WERI-Rb-1 (cell line): ENCODE measurements around the gene GGTLC3.
A peak's percentile ranks its signal among the peaks of the same experiment; 100 is the strongest.
"Not testable (repeated sequence)": the region's sequence is repeated elsewhere in the genome, so short reads cannot be mapped to it uniquely, and the experiment has no call there.

Experiments
- DNase-seq: peaks from one replicate; pipeline ENCODE4 v3.0.0-alpha.2; 2020
- H3K27ac ChIP-seq: fragments of 250-450 bp; sonication (Bioruptor Pico); 2 replicates; pipeline ENCODE4 v1.5.1; 2020; ENCODE audit warnings: mild to moderate bottlenecking, moderate library complexity
- H3K27me3 ChIP-seq: fragments of 250-450 bp; sonication (Bioruptor Pico); 2 replicates; pipeline ENCODE4 v1.5.1; 2021; ENCODE audit warnings: mild to moderate bottlenecking, low read depth, moderate library complexity; ENCODE audit not compliant: insufficient read depth, severe bottlenecking
- H3K36me3 ChIP-seq: fragments of 250-450 bp; sonication (Bioruptor Pico); 2 replicates; pipeline ENCODE4 v1.5.1; 2020; ENCODE audit warnings: mild to moderate bottlenecking, moderate library complexity
- H3K4me3 ChIP-seq: 2 replicates; pipeline ENCODE4 v1.5.1; 2011; ENCODE audit warnings: low read depth, mild to moderate bottlenecking, control low read depth, low read length
- H3K9me3 ChIP-seq: fragments of 250-450 bp; sonication (Bioruptor Pico); 2 replicates; pipeline ENCODE4 v1.5.1; 2021; ENCODE audit warnings: mild to moderate bottlenecking, moderate library complexity; ENCODE audit not compliant: severe bottlenecking

Gene GGTLC3

DNA sequence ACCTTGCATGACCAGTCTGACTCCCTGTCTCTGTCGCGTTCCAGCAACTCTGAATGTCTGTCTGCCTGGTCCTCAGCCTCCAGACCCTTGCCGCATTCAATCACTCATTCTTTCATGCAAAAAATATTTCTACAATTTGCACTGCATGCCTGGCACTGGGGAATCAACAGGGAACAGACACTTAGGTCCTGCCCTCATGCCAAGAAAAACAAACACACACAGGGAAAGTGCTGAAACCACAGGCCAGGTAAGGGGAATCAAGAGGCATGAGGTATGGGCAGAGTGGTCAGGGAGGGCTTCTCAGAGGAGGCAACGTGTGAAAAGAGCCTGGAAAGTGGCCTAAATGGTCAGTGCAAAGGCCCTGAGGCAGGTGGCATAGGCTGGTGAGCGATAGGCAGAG, at the start of gene GGTLC3:
TSS of gene GGTLC3 (minus strand) at position 101 of the 400 bp plus-strand sequence. CDS start 264 bp downstream, outside the sequence.
- H3K4me3 ChIP-seq, DNase-seq, H3K27me3 ChIP-seq, H3K27ac ChIP-seq, H3K36me3 ChIP-seq, H3K9me3 ChIP-seq: not testable (repeated sequence)

DNA sequence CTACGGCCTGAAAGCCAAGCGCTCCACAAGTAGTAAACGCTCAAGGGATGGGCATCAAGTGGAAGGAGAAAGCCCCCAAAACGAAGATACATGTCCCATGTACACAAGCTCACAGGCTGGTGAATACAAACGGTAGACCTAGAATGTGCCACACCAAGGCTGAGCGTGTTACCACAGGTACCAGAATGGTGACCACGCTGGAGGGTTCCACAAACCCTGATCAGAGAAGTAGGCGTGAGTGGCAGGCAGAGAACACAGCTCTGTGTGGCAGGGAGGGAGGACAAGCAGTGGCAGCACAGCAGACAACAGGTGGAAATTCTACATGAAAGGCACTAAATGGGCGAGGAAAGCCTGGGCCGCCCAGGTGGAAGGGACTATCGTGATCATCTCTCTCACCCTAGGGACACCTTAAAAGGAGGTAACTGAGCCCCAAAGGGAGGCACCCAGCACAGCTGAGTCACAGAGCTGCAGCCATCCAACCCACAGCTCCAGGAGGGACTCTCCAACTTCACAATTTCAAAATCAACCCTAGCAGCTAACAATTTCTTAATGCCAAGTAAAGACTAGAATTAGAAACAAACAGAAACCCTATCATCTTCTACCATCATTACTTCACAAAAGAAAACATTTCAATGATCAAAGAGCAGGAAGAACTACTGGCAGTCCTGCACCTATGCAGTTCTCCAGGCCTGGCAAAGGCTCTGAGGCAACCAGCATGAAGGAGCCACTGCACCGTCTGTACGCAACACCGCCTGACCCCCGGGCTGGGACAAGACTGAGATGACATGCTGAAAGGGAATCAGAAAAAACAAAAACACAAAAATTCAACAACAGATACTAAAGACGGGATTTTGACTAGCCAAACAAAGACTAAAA, 42.4 kb upstream of the GGTLC3 start:
- H3K9me3 ChIP-seq, H3K4me3 ChIP-seq, H3K27me3 ChIP-seq, H3K36me3 ChIP-seq, DNase-seq, H3K27ac ChIP-seq: not testable (repeated sequence)

DNA sequence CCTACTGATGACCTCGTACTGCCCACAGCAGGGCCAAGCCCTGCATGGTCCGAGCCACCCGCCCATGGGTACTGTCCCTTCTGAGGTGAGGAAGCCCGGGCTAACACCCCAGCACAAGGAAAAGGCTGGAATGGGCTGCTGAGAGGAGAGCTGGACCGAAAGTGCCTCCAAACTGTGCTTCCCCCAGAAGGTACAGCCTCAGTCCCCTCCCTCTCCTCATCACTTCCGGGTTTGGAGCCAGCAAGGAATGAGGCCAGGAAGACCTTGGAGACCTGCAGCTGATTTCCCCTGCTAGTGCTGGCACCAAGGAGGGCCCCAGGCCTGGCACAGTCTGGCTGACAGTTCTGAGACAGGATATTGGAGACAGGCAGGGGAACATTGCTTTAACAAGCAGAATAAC, 41.0 kb upstream of the GGTLC3 start:
- not testable (repeated sequence) for H3K9me3 ChIP-seq, H3K27me3 ChIP-seq, DNase-seq, H3K4me3 ChIP-seq, H3K36me3 ChIP-seq, H3K27ac ChIP-seq

DNA sequence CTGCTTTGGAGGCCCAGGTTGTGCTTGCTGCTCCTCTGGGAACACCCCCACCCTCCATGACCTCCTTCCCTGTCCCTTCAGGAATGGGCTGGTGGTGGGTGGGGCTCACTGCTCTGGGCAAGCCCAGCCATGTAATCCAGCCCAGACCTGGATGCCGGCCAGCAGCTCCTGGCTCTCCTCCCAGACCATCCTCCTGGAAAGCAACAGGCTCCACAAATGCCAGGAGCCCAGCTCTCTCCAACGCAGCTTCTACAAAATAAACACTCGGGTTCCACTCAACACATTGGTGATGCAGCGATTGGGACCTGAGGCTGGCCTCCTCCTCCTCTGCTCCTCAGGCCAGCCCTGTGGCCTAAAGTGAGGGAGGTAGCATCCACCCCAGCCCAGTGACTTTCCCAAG, 40.6 kb upstream of the GGTLC3 start:
- H3K4me3 ChIP-seq, H3K36me3 ChIP-seq, H3K9me3 ChIP-seq, H3K27ac ChIP-seq, H3K27me3 ChIP-seq, DNase-seq: not testable (repeated sequence)

DNA sequence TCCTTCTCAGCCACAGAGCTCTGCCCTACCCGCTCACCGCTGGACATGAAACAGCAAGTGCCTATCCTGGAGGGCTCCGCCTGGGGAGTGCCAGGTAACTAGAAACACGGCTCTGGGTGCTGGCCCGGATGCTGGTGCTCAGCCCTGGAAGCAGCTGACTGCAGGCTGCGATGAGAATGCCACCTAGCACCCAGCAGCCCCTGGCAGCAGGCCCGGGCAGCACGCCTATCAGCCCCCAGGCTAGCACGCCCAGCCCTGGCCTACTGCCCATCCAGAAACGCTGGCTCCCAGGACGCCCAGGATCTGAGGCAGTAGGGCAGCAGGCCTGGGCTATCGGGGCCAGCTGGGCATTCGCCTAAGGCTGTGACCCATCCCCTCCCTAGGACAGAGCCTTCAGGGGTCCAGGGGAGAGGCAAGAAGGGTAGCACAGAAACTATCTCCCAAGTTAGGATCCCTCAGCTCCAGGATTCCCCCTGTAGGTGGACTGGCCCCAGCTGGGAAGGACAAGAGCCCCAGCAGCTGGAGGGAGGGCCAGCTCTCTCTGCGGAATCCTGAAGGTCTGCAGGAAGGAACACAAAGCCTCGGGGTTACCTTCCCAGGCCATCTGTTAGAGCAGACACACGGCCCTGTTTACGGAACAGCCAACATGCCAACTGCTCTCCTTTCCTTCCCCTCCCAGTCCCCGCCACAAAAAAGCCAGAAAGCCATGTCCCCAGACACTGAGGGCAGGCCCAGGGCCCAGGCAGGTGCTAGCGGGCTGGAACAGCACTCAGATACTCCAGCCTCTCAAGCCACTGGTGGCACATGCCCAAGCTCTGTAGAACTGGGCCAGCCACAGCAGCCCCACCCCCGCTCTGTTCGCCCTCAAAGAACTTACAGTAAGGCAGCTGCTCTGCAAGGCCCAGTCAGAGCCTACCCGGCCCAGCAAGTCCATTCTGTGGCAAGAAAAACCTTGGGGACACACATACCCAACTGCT, 36.6 kb upstream of the GGTLC3 start:
- not testable (repeated sequence) for DNase-seq, H3K9me3 ChIP-seq

DNA sequence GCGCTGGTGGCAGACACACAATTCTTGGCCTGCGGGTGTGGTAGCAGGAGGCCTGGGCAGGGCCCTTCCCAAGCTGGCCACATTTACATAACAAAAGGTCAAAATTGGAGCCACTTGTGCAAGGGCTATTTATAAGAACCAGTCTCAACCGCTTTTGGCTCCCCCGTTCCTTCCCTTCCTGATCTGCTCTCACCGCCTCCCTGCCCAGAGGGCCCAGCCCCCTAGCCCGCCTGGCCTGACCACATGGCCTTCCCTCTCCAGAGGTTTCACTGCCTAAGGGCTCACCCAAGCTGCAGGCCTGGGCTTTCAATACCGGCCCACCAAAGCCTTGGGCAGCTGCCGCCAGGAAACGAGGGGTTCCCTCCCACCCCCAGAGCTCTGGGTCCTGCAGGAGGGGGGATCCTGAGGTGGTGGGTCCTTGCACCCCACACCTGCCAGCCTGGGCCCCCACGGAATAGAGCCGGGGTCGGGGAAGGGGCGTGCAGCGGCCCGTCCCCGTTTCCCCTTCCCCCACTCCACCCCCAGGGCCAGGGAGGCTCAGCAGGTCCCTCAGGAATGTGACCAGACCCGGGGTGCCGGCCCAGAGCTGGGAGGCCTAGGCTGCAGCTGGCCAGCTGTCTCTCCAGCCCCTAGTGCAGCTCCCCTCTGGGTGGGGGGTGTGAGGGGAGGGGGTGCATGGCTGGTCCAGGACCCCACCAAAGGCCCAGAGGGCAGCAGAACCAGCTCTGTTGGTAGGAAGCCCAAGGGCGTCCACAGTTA, 35.1 kb upstream of the GGTLC3 start:
- DNase-seq, H3K36me3 ChIP-seq, H3K9me3 ChIP-seq, H3K27ac ChIP-seq, H3K27me3 ChIP-seq, H3K4me3 ChIP-seq: not testable (repeated sequence)

More for the DNA sequence above, 36.6 kb upstream of the GGTLC3 start:
- not testable (repeated sequence) for H3K36me3 ChIP-seq, H3K27ac ChIP-seq, H3K4me3 ChIP-seq, H3K27me3 ChIP-seq

DNA sequence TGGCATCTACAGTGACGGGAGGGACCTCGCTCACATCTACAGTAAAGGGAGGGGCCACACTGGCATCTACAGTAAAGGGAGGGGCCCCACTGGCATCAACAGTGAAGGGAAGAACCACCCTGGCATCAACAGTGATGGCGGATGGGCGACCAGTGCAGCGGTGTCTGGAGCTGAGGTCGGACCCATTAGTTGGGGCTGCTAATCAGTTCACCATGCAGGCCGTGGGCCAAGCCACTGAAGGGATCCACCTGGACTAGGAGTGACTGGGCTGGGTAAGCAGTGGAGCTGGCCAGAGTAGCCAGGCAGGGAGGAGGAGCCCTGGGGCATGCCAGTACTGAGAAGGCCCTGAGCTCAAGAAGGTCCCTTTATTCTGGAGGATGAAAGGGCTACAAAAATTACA, 33.1 kb upstream of the GGTLC3 start:
- not testable (repeated sequence) for H3K27ac ChIP-seq, DNase-seq

DNA sequence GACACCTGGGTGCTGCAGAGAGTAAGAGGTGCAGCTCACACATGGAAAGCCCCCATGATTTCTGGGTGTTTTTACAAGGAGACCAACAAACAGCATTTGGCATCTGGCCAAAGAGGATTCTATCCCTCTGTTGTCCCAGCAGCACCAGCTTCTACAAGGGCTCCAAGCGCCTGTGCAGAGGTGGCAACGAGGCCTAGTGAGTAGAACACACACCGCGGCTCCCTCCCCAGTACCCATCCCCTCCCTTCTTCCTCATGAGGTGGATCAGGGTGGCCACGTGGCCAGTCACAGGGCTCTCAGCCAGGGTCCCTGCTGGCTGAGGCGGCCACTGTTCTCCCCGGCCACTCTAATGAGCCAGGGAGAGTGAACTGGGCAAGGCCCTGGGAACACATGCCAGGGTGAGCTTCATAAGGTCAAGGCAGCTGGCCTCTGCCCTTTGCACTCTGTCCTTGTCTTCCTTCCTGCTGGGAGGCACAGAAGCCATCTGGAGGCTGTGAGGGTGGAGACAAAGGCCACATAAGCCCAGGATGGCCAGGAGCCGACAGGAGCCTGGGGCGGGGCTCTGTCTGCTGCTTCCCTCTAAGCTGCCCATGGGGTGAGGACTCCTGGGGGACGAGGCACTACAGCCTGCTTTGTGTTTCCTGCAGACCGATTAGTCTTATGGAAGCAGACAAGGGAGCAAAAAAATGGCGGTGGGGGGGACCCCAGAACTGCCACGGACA, 31.7 kb upstream of the GGTLC3 start:
- not testable (repeated sequence) for H3K9me3 ChIP-seq, H3K36me3 ChIP-seq, H3K4me3 ChIP-seq, H3K27ac ChIP-seq, H3K27me3 ChIP-seq
- peak; percentile 33 for DNase-seq

More for the DNA sequence above, 33.1 kb upstream of the GGTLC3 start:
- not testable (repeated sequence) for H3K27me3 ChIP-seq, H3K9me3 ChIP-seq, H3K4me3 ChIP-seq, H3K36me3 ChIP-seq

DNA sequence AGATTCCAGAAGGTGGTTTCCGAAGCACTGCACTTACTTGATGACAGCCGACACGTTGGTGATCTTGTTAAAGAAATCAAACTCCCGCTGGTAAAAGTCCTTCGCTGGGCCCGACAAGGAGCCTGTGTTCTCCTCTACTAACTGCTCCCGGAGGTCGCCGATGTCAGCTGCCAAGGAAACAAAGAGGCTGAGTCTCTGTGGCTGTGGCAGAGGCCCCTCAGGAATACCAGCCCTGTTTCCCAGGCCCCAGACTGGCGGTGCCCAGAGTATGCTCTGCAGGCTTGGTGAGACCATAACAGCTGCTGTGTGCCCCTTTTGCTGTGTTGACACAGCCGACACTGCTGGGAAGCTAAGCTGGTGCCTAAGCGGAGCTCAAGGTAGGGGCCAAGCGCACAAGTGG, 26.7 kb upstream of the GGTLC3 start:
- H3K27ac ChIP-seq, H3K9me3 ChIP-seq, H3K4me3 ChIP-seq, H3K36me3 ChIP-seq, H3K27me3 ChIP-seq, DNase-seq: not testable (repeated sequence)

DNA sequence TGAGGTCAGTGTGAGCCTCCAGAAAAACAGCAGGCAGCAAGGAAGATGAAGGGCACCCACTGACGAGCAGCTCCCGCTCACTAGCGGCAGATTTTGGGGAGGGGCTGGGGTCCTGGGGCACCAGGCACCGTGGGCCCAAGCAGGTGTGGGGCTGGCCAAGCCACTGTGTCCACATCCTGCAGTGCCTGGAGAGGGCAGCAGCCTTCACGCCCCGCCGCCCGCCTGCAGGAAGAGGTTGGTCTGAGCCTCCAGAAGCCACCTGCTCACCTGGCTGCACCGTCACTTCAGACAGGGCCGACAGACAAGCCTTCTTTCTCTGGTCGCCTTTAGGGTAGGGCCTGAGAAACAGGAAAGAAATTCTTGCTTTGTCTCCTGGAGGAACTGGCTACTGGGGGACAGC, 25.4 kb upstream of the GGTLC3 start:
- not testable (repeated sequence) for H3K27ac ChIP-seq, DNase-seq, H3K36me3 ChIP-seq, H3K27me3 ChIP-seq, H3K9me3 ChIP-seq, H3K4me3 ChIP-seq

DNA sequence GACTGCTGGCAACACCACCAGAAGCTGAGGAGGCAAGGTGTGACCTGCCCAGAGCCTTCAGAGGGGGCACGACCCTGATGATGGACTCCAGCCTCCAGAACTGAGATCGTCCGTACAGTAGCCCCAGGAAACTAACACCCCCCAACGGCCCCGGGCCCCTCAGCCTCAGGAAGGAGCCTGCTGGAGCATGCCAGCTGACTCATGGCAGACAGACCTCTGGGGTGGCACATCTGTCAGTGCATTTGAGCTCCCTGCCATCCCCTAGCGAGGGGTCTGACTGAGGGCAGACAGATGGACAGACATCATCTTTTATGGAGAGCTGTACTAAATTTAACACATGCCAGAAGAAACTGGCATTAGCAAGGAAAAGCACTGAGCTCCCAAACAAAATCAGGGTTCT, 22.0 kb upstream of the GGTLC3 start:
- not testable (repeated sequence) for DNase-seq

DNA sequence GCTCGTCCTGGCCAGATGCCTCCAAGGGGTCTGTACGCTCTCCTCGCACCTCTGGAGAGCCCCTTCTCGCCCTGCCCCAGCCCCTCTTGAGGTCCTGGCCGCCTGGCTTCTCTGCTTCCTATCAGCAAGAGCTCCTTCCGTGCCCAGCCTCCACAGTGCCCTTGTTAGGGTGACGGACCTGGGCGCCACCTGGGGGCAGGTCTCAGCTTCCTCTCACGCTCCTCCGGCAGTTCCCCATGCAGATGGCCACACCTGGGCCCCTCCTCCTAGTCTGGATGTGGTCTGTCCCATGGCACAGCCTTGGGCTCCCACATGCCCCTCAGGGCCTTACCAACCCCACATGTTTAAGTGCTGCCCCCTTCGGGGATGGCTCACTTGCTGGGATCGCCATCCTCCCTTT, 16.4 kb upstream of the GGTLC3 start:
- H3K27ac ChIP-seq, H3K27me3 ChIP-seq, DNase-seq, H3K36me3 ChIP-seq, H3K4me3 ChIP-seq, H3K9me3 ChIP-seq: not testable (repeated sequence)

More for the DNA sequence above, 22.0 kb upstream of the GGTLC3 start:
- H3K4me3 ChIP-seq, H3K27ac ChIP-seq, H3K36me3 ChIP-seq, H3K27me3 ChIP-seq, H3K9me3 ChIP-seq: not testable (repeated sequence)

DNA sequence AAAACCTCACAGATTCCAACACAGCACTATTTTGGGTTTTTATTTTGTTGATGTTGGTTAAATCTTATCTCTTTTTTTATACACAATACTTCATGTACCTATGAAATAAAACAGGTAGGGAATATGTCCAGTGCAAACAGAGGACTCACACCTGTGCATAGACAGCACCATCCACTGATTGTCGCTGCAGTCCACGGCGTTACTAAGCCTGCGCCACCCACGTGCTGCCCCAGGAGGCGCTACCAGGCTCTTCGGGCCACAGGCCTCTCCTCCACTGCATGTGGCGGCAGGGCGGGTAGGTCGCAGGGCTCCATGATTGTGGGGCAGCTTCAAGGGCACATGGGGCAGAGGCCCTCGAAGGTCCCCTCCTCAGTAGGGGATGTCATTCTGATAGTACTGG, 15.7 kb upstream of the GGTLC3 start:
- not testable (repeated sequence) for DNase-seq, H3K27me3 ChIP-seq

More for the DNA sequence above, 15.7 kb upstream of the GGTLC3 start:
- not testable (repeated sequence) for H3K9me3 ChIP-seq, H3K36me3 ChIP-seq, H3K4me3 ChIP-seq, H3K27ac ChIP-seq
